Kidney (tissue), 11 donors: ENCODE measurements around the gene SULT1A4. TPM values are rescaled to one million over a fixed set of nuclear protein-coding genes. Genes with fewer than 3 reads are reported as not detected.
A peak's percentile ranks its signal among the peaks of the same experiment; 100 is the strongest.
"Not testable (repeated sequence)": the region's sequence is repeated elsewhere in the genome, so short reads cannot be mapped to it uniquely, and the experiment has no call there.

Experiments
- DNase-seq, 5 donors: peaks; one replicate each; pipeline ENCODE4 v3.0.0-alpha.2; 2013 to 2020
- FAIRE-seq: peaks from 2 replicates; lab custom pipeline; 2012; peaks lifted over from hg19 to GRCh38; lab: Jason Lieb, UNC
- H3K27ac ChIP-seq, 2 donors: one replicate each; pipeline ENCODE4 v1.7.0; 2013; ENCODE audit warnings: low read depth in 2 of 2, low read length in 2 of 2, inconsistent platforms in 1 of 2
- H3K27me3 ChIP-seq: one replicate; pipeline ENCODE4 v1.7.1; 2013; ENCODE audit warnings: low read length, inconsistent platforms; ENCODE audit not compliant: control insufficient read depth, insufficient read depth
- H3K36me3 ChIP-seq, 3 donors: one replicate each; pipeline versions ENCODE4 v1.7.0 to v1.7.1; 2013; ENCODE audit warnings: low read length in 3 of 3, control low read depth in 1 of 3, inconsistent platforms in 1 of 3; ENCODE audit not compliant: insufficient read depth in 3 of 3, control insufficient read depth in 2 of 3
- H3K4me1 ChIP-seq, 3 donors: one replicate each; pipeline versions ENCODE4 v1.7.0 to v1.7.1; 2013; ENCODE audit warnings: low read length in 3 of 3, inconsistent platforms in 1 of 3, low read depth in 1 of 3; ENCODE audit not compliant: control insufficient read depth in 2 of 3, insufficient read depth in 2 of 3
- H3K4me3 ChIP-seq, 3 donors: one replicate each; pipeline versions ENCODE4 v1.7.0 to v1.8.1; 2013; ENCODE audit warnings: low read length in 3 of 3, control low read depth in 1 of 3, inconsistent platforms in 1 of 3
- H3K9ac ChIP-seq, 3 donors: one replicate each; pipeline versions ENCODE4 v1.7.0 to v1.7.1; 2013; ENCODE audit warnings: low read length in 3 of 3, control low read depth in 1 of 3, inconsistent platforms in 1 of 3
- H3K9me3 ChIP-seq, 3 donors: one replicate each; pipeline versions ENCODE4 v1.7.0 to v1.7.1; 2013; ENCODE audit warnings: low read length in 3 of 3, control low read depth in 1 of 3, inconsistent platforms in 1 of 3; ENCODE audit not compliant: control insufficient read depth in 2 of 3, insufficient read depth in 1 of 3
- intact Hi-C: fragments of 100-400 bp; cut with DNase I; formaldehyde crosslinking; loops from one replicate; pipeline ENCODE4 v1.11.1; 2022
- polyA plus RNA-seq: library from polyadenylated mRNA; stranded (reverse); fragments of 350-450 nt; fragmentation: Illumina TruSeq; extraction: RNeasy Lipid Tissue Mini Kit (QIAGEN cat#74804); gene quantifications from one replicate; pipeline ENCODE4 v1.2.3, GENCODE V29; 2014; ENCODE audit warnings: low read depth, low replicate concordance; ENCODE audit not compliant: insufficient read depth
- total RNA-seq: library from RNA; stranded (reverse); fragmentation: NEBNext Ultra II Directional; extraction: Animal tissue kit (Norgen Biotek cat#: 25700); gene quantifications from one replicate; pipeline ENCODE4 v1.2.1, GENCODE V29; 2021
- donor health status: control.
- donor health status: control.
- donor health status: DM: yes; HTN: yes; CAD: no.
- donor health status: Normal renal cell carcinoma (clear cell type).

SULT1A4 gene
- total and polyA plus RNA-seq, 2 donors from 2014 or later, result 2.5 to 18.8 TPM

DNA sequence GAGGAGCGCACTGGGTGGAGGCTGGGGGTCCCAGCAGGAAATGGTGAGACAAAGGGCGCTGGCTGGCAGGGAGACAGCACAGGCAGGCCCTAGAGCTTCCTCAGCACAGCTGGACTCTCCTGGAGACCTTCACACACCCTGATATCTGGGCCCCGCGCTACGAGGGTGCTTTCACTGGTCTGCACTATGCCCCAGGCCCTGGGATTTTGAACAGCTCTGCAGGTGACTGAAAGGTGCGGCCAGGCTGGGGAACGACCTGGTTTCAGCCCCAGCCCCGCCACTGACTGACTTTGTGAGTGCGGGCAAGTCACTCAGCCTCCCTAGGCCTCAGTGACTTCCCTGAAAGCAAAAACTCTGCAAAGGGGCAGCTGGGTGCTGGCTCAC is 926 bp downstream of the SULT1A4 start:
- H3K27ac ChIP-seq, H3K9ac ChIP-seq, H3K27me3 ChIP-seq, H3K4me1 ChIP-seq, FAIRE-seq, H3K36me3 ChIP-seq, DNase-seq, H3K9me3 ChIP-seq, H3K4me3 ChIP-seq, intact Hi-C loops: not testable (repeated sequence)

DNA sequence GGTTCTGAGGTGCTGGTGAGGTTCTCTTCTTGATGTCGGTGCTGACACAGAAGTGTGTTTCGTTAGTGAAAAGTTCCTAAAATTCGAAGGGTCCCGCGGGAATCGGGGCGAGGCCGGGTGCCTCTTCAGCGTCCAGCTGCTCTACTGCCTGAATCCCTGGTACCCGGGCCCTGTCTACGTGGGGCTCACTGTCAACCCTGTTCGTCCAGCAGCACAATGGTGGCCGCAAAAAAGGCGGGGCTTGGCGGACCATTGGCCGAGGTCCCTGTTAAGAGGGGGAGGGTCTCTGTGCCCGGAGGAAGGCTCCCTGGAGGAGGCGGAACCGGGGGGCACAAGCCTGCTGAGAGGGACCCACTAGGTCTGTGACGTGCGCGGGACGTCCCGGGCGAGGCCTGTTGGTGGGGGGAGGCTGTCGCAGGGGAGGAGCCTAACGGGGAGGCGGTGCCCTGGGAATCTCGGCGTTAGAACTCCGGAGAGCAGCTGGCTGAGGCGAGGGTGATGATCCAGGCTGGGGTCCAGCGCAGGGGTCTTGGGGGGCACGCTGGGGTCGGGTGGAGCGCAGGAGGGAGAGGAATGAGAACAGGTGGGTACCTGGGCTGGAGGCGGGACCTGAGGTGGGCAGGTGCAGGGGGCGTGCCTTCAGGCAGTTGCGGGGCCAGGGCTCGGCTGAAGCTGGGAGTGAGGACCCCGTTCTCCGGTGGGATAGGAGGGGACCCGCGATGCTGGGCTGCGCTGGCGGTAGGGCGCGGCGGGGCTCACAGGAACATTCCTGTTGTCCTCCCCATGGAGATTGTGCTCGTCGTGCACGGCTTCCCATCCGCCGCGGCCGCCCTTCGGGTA is 6.5 kb downstream of the SULT1A4 start:
- H3K9ac ChIP-seq, H3K27ac ChIP-seq, intact Hi-C loops, H3K27me3 ChIP-seq, H3K9me3 ChIP-seq, FAIRE-seq, H3K36me3 ChIP-seq, H3K4me1 ChIP-seq, H3K4me3 ChIP-seq, DNase-seq: not testable (repeated sequence)

DNA sequence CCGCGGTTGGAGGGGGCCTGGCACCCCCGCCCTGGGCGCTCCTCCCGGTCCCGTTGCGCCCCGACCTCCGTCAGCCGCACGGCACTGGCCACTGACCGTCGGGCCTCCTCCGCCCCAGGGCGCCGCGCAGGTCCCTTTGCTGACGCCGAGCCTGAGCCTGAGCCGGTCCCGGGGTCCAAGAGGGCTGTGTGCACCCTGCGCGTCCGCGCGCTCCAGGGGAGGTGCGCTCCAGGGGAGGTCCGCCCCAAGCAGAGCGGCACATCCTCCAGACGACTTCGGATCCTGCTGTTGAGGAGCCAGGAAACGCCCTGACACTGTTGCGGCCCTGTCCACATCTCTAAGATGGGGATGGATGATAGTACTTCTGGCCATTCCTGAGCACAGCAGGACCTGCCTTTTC is 7.2 kb downstream of the SULT1A4 start:
- H3K36me3 ChIP-seq, DNase-seq, H3K9ac ChIP-seq, FAIRE-seq, intact Hi-C loops, H3K4me1 ChIP-seq, H3K27ac ChIP-seq, H3K27me3 ChIP-seq, H3K4me3 ChIP-seq, H3K9me3 ChIP-seq: not testable (repeated sequence)

DNA sequence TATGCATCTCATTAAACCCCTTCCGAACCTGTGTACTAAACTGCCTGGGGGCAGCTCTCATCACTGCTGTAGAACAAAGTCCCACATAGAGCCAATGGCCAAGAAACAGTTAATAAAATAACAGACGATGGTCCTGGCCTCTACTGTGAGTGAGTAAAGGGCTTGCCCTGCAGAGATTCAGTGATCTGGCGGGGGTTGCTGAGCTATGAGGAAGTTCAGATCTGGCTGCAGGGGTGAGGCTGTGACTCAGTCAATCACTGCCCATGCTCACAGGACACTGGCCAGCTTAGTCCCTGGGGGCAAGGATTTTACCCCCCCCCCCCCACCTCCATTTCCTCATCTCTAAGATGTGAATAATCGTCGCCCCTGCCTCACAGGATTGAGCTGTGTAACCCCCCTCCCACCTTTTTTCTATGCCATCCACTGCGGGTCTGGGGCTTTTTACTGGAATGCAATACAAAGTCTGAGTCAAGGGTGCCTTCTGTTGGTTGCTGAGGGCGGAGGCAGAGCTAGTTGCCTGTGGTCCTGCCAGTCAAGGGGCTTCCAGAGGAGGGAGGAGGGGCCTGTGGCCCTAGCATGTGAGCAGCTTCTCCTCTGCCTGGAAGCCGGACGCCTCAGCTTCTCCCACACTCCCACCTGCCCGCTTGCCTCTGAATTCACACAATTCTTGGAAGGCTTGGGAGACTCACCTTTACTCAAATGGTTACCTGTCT is 8.1 kb downstream of the SULT1A4 start:
- H3K4me3 ChIP-seq, intact Hi-C loops, H3K27ac ChIP-seq, H3K27me3 ChIP-seq, H3K9me3 ChIP-seq, H3K36me3 ChIP-seq, H3K4me1 ChIP-seq, H3K9ac ChIP-seq, DNase-seq, FAIRE-seq: not testable (repeated sequence)

DNA sequence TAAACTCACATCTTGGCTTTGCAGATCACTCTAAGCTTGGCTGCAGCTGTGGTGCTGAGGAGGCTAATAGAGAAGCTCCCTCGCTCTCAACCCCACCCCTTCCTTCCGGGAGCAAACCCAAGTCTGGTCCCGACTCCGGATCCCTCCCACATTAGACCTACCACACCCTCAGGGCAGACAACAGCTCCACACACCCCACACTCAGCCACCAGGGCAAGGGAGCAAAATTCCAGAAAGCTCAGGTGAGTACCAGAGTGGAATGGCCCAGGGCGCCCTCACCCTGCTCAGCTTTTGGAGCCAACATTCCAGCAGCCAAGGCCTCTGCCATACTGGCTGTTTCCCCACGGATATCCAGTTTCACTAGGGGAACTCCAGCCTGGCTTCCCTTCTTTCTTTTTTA is 9.9 kb downstream of the SULT1A4 start:
- H3K36me3 ChIP-seq, H3K27ac ChIP-seq, H3K9me3 ChIP-seq, FAIRE-seq, H3K4me1 ChIP-seq, H3K27me3 ChIP-seq, intact Hi-C loops, H3K9ac ChIP-seq, H3K4me3 ChIP-seq: not testable (repeated sequence)
- peak in 1 of 5 donors; percentile 90 for DNase-seq

DNA sequence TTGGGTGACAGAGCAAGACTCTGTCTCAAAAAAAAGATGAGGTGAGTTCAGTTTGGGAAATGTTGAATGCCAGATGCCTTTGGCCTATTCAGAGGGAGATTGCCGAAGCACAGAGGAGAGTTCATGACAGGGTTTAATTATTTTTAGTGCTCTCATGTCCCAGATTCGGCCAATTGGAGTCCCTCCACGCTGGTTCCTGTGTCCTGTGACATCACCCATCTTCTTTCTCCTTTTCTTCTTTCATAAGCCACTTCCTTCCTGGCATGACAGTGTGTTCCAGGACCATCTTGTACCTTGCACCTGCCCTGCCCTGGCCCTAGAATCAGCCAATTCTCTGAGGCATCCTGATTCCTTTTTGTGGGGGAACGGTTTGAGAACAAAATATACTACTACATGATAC is 12.4 kb downstream of the SULT1A4 start:
- H3K9ac ChIP-seq, H3K4me3 ChIP-seq, H3K27ac ChIP-seq, FAIRE-seq, intact Hi-C loops, H3K27me3 ChIP-seq, H3K36me3 ChIP-seq, H3K4me1 ChIP-seq, H3K9me3 ChIP-seq, DNase-seq: not testable (repeated sequence)

DNA sequence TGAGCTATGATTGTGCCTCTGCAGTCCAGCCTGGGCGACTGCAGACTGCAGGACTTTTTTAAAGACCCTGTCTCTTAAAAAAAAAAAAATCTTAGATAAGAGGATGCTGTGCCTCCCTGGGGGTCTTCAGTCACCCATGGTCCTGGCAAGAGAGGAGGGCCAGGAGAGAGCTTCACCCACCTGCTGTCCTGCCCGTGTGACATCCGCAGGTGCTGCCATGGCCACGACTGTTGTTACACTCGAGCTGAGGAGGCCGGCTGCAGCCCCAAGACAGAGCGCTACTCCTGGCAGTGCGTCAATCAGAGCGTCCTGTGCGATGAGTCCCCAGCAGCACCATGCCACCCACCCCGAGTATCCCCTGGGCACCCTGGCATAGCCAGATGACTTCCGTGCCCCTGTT is 22.6 kb downstream of the SULT1A4 start:
- H3K4me3 ChIP-seq, H3K9me3 ChIP-seq, FAIRE-seq, intact Hi-C loops, H3K27ac ChIP-seq, H3K36me3 ChIP-seq, H3K9ac ChIP-seq, H3K27me3 ChIP-seq, H3K4me1 ChIP-seq: not testable (repeated sequence)
- DNase-seq, result peak in 1 of 5 donors; percentile 52

DNA sequence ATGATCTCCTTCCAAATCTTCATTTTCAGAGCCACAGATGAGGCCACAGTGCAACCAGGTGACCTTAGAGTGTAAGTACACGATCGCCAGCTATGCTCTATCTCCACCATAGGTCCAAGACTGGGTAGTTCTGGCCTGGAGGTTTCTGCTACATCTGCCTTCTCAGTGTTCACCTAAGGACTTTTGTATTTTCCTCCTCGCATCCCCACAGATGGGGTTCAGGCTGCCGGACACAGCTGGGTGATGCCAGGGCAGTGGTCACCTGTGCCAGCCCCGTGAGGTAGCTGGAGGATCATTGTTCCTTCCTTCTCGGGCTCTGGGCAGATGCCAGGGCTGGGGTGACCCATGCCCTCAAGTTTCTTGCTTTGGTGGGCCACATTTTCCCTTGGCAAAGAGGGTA is 46.6 kb downstream of the SULT1A4 start, which contains the start of gene NPIPB12:
NPIPB12 (minus strand) TSS at position 101 of the 400 bp plus-strand sequence.
- H3K9me3 ChIP-seq, H3K9ac ChIP-seq, H3K4me3 ChIP-seq, DNase-seq, intact Hi-C loops, FAIRE-seq, H3K36me3 ChIP-seq, H3K27ac ChIP-seq, H3K27me3 ChIP-seq, H3K4me1 ChIP-seq: not testable (repeated sequence)
